GM12878 (cell line): Measurements from ENCODE around the gene PDS5A. TPM values are rescaled to one million over a fixed set of nuclear protein-coding genes. Genes with fewer than 3 reads are reported as not detected.

ENCODE experiments used
- ATAC-seq: fragments of 200-7000 bp; cut with Tn5 transposase; 3 replicates; pipeline ENCODE4 v1.9.1; 2020; ENCODE audit warnings: mild to moderate bottlenecking, moderate library complexity
- BruUV-seq: library from RNA; stranded (reverse); fragments of 400-500 nt; replicated peaks from 2 replicates; lab custom pipeline; 2021; lab: Mats Ljungman, UMichigan
- CTCF ChIA-PET: fragments of 300-600 bp; sonication (Branson Sonifier 250); formaldehyde crosslinking; extraction: SDS; loops from one replicate; lab custom pipeline; 2021; ENCODE audit warnings: inconsistent platforms; lab: Yijun Ruan, JAX
- POLR2A ChIA-PET: fragments of 350-600 bp; formaldehyde crosslinking; extraction: SDS; loops from one replicate; lab custom pipeline; 2021; ENCODE audit warnings: inconsistent platforms; lab: Charles Lee
- RAD21 ChIA-PET: fragments of 300-600 bp; sonication (Branson Sonifier 250); formaldehyde crosslinking; loops from one replicate; lab custom pipeline; 2023; ENCODE audit warnings: antibody characterized with exemption; ENCODE audit not compliant: unreplicated experiment; lab: Charles Lee
- SMC1A ChIA-PET: fragments of 300-600 bp; sonication (Branson Sonifier 250); formaldehyde crosslinking; loops from one replicate; lab custom pipeline; 2023; ENCODE audit not compliant: unreplicated experiment, uncharacterized antibody; lab: Charles Lee
- DNase-seq: peaks from one replicate; pipeline ENCODE4 v3.0.0-alpha.2; 2011; ENCODE audit warnings: low read depth, low spot score
- FAIRE-seq: peaks from 3 replicates; lab custom pipeline; 2011; peaks lifted over from hg19 to GRCh38; lab: Jason Lieb, UNC
- H2AFZ ChIP-seq: 2 replicates; pipeline ENCODE4 v1.6.0; 2011; ENCODE audit warnings: low read depth, low read length, control low read depth; ENCODE audit not compliant: control insufficient read depth
- H3K27ac ChIP-seq: 2 replicates; pipeline ENCODE4 v1.5.1; 2011; ENCODE audit warnings: control low read depth; ENCODE audit not compliant: control insufficient read depth, insufficient read depth
- H3K27me3 ChIP-seq, 2 experiments: replicated peaks in 1 of 2; 2 replicates each; pipeline versions ENCODE4 v1.6.0 to v1.6.1; 2011; ENCODE audit warnings: low read length in 1 of 2; ENCODE audit not compliant: control insufficient read depth in 2 of 2, insufficient read depth in 2 of 2
- H3K36me3 ChIP-seq, 2 experiments: 2 replicates each; pipeline ENCODE4 v1.5.1; 2011; ENCODE audit warnings: low read length in 1 of 2; ENCODE audit not compliant: control insufficient read depth in 2 of 2, insufficient read depth in 2 of 2
- H3K4me1 ChIP-seq: 2 replicates; pipeline ENCODE4 v1.6.1; 2011; ENCODE audit warnings: mild to moderate bottlenecking, low read length, moderate library complexity, mixed read lengths; ENCODE audit not compliant: control insufficient read depth, insufficient read depth
- H3K4me2 ChIP-seq: 2 replicates; pipeline ENCODE4 v1.6.0; 2011; ENCODE audit warnings: control low read depth; ENCODE audit not compliant: control insufficient read depth, insufficient read depth
- H3K4me3 ChIP-seq: fragments of 200-600 bp; sonication (generic); 2 replicates; pipeline ENCODE4 v1.5.1; 2016
- H3K79me2 ChIP-seq: 2 replicates; pipeline ENCODE4 v1.6.0; 2011; ENCODE audit warnings: low read length; ENCODE audit not compliant: control insufficient read depth, insufficient read depth
- H3K9ac ChIP-seq: 2 replicates; pipeline ENCODE4 v1.8.0; 2011; ENCODE audit warnings: low read length, control low read depth, mixed read lengths; ENCODE audit not compliant: control insufficient read depth, insufficient read depth
- H3K9me3 ChIP-seq: replicated peaks from 3 replicates; pipeline ENCODE4 v1.5.1; 2011; ENCODE audit warnings: mild to moderate bottlenecking, low read length; ENCODE audit not compliant: control insufficient read depth, insufficient read depth
- H4K20me1 ChIP-seq: 2 replicates; pipeline ENCODE4 v1.6.0; 2011; ENCODE audit not compliant: control insufficient read depth, insufficient read depth
- CEBPB ChIP-seq, 2 experiments: fragments of 150-350 bp in 1 of 2; IDR thresholded peaks; 2 replicates each; pipeline ENCODE4 v1.6.1; 2012 to 2014; ENCODE audit warnings: low read depth in 2 of 2, low read length in 2 of 2, borderline replicate concordance in 1 of 2, inconsistent platforms in 1 of 2
- FOXK2 ChIP-seq: fragments of 450-650 bp; IDR thresholded peaks from 2 replicates; pipeline ENCODE4 v1.6.1; 2017; ENCODE audit warnings: mild to moderate bottlenecking, moderate library complexity
- HCFC1 ChIP-seq: fragments of 150-350 bp; IDR thresholded peaks from 2 replicates; pipeline ENCODE4 v1.6.1; 2014; ENCODE audit warnings: low read length
- PRDM15 ChIP-seq: fragments of 450-650 bp; formaldehyde crosslinking; IDR thresholded peaks from 2 replicates; pipeline ENCODE4 v1.4.0; 2020; ENCODE audit warnings: mild to moderate bottlenecking, moderate library complexity
- RELA ChIP-seq: fragments of 450-650 bp; IDR thresholded peaks from 2 replicates; pipeline ENCODE4 v1.8.0; 2014; ENCODE audit warnings: borderline replicate concordance; ENCODE audit not compliant: partially characterized antibody
- RFX5 ChIP-seq: IDR thresholded peaks from 2 replicates; pipeline ENCODE4 v1.6.1; 2011; ENCODE audit warnings: low read depth, low read length, improper control_type of control experiment
- SIN3A ChIP-seq: IDR thresholded peaks from 2 replicates; pipeline ENCODE4 v1.6.1; 2012; ENCODE audit warnings: low read depth, low read length, improper control_type of control experiment
- SIX5 ChIP-seq: IDR thresholded peaks from 2 replicates; pipeline ENCODE4 v1.6.1; 2011; ENCODE audit warnings: mild to moderate bottlenecking, low read depth, low read length, moderate library complexity; ENCODE audit not compliant: severe bottlenecking
- SMARCA5 ChIP-seq: fragments of 450-650 bp; IDR thresholded peaks from 2 replicates; pipeline ENCODE4 v1.6.1; 2017; ENCODE audit warnings: mild to moderate bottlenecking
- WGBS: methylation state at CpG from one replicate; pipeline ENCODE4 v1.1.6; 2016; ENCODE audit warnings: low lambda C conversion rate; ENCODE audit not compliant: insufficient replicate concordance, insufficient coverage; ENCODE audit errors: missing lambda C conversion rate; 5-methylcytosine and 5-hydroxymethylcytosine counted together
- in situ Hi-C: fragments of 300-500 bp; cut with MboI; formaldehyde crosslinking; loops from 9 replicates; pipeline ENCODE4 v1.14.3; 2018; ENCODE audit warnings: mixed read lengths
- intact Hi-C: fragments of 100-400 bp; cut with micrococcal nuclease; formaldehyde crosslinking; loops from one replicate; pipeline ENCODE4 v1.14.2; 2022; ENCODE audit not compliant: unreplicated experiment
- polyA plus RNA-seq, 11 experiments: library from polyadenylated mRNA; depleted of rRNA in 4 of 11; unstranded in 6 of 11; stranded (reverse) in 5 of 11; fragments of >200 nt; fragmentation: Nextera tagmentation in 4 of 11; fragmentation: Illumina TruSeq in 1 of 11; extraction: Ambion mirVana in 4 of 11; extraction: Trizol in 1 of 11; gene quantifications; 1 replicate in 1 of 11; 2 replicates in 10 of 11; pipeline versions ENCODE4 v1.2.1 to v1.2.3, GENCODE V29; 2011 to 2016; ENCODE audit warnings: inconsistent platforms in 2 of 11, missing spikeins in 2 of 11, low read depth in 1 of 11
- total RNA-seq, 4 experiments: library from RNA; depleted of rRNA in 3 of 4; stranded (reverse); fragments of >200 nt in 3 of 4; fragmentation: Illumina TruSeq in 1 of 4; extraction: Trizol in 1 of 4; gene quantifications; 2 replicates each; pipeline versions ENCODE4 v1.2.1 to v1.2.3, GENCODE V29; 2013 to 2021
- TF ChIP-seq, protein P1 (sequence below): fragments of 450-650 bp; IDR thresholded peaks from 2 replicates; pipeline ENCODE4 v1.6.1; 2017; ENCODE audit warnings: mild to moderate bottlenecking, low read depth, inconsistent platforms; ENCODE audit not compliant: poor library complexity, severe bottlenecking
- TF ChIP-seq, protein P2 (sequence below): IDR thresholded peaks from 2 replicates; pipeline ENCODE4 v1.6.1; 2011; ENCODE audit warnings: borderline replicate concordance, low read depth, mild to moderate bottlenecking, moderate library complexity, low read length; ENCODE audit not compliant: insufficient read depth, poor library complexity, severe bottlenecking
- TF ChIP-seq, protein P3 (sequence below): fragments of 450-650 bp; IDR thresholded peaks from 2 replicates; pipeline ENCODE4 v1.6.1; 2017; ENCODE audit warnings: low read depth, mild to moderate bottlenecking, moderate library complexity

The PDS5A gene
- total and polyA plus RNA-seq, 10 of the 15 experiments (the other 5 are each of a cell fraction or from before 2014, with no cell fraction given): 13.7 to 69.7 (median 52.3) TPM

GRCh38 chr4:39792128-39792527 lies 185.6 kb downstream of the PDS5A start (continued):
- TF ChIP-seq, protein P1, sequence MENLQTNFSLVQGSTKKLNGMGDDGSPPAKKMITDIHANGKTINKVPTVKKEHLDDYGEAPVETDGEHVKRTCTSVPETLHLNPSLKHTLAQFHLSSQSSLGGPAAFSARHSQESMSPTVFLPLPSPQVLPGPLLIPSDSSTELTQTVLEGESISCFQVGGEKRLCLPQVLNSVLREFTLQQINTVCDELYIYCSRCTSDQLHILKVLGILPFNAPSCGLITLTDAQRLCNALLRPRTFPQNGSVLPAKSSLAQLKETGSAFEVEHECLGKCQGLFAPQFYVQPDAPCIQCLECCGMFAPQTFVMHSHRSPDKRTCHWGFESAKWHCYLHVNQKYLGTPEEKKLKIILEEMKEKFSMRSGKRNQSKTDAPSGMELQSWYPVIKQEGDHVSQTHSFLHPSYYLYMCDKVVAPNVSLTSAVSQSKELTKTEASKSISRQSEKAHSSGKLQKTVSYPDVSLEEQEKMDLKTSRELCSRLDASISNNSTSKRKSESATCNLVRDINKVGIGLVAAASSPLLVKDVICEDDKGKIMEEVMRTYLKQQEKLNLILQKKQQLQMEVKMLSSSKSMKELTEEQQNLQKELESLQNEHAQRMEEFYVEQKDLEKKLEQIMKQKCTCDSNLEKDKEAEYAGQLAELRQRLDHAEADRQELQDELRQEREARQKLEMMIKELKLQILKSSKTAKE: no peak
- TF ChIP-seq, protein P2, sequence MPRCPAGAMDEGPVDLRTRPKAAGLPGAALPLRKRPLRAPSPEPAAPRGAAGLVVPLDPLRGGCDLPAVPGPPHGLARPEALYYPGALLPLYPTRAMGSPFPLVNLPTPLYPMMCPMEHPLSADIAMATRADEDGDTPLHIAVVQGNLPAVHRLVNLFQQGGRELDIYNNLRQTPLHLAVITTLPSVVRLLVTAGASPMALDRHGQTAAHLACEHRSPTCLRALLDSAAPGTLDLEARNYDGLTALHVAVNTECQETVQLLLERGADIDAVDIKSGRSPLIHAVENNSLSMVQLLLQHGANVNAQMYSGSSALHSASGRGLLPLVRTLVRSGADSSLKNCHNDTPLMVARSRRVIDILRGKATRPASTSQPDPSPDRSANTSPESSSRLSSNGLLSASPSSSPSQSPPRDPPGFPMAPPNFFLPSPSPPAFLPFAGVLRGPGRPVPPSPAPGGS: no peak

GRCh38 chr4:39786838-39787237 lies 190.9 kb downstream of the PDS5A start:
- intact Hi-C loops: loop anchor here (10.0 kb wide), 1 partner anchor 322 kb away; no protein-coding TSS in a partner anchor
- ATAC-seq (0 out of 3 replicates have a peak, but pooled peaks have one; percentile 18), FAIRE-seq (no peak), DNase-seq (no peak)
- no peak overlapping the region for H3K4me3 ChIP-seq
- no peak overlapping the region for H3K4me2 ChIP-seq
- 64% methylated on average over 4 of the region's 4 CpGs for WGBS
- no peaks in the 10 kb centered on the region for H3K4me1 ChIP-seq
- no peaks in the 10 kb centered on the region for H3K79me2 ChIP-seq
- no peaks in the 10 kb centered on the region for H3K36me3 ChIP-seq
- BruUV-seq: no TSS peak
- no peak overlapping the region for H3K27ac ChIP-seq
- H4K20me1 ChIP-seq: no peaks in the 10 kb centered on the region
- ChIA-PET CTCF (no interaction called here), SMC1A (interaction anchor here (0.7 to 1.9 kb wide), 2 partner anchors 49 to 87 kb away, joined by 3 to 4 read pairs; no protein-coding TSS in a partner anchor), POLR2A (no interaction called here), RAD21 (no interaction called here)
- no peaks in the 10 kb centered on the region for H3K27me3 ChIP-seq
- in situ Hi-C loops: no loop called here
- no peak overlapping the region for H3K9ac ChIP-seq
- H2AFZ ChIP-seq: no peak overlapping the region
- H3K9me3 ChIP-seq: no peaks in the 10 kb centered on the region
- TF ChIP-seq SMARCA5: no peak
- no peak for TF ChIP-seq CEBPB (IDR thresholded peaks at IDR 0.05; ENCODE audit: borderline replicate concordance in 1 of 2, low read depth in 2 of 2, low read length in 2 of 2)
- no peak for TF ChIP-seq PRDM15 (CRISPR knock-in tag)
- TF ChIP-seq, protein P3, sequence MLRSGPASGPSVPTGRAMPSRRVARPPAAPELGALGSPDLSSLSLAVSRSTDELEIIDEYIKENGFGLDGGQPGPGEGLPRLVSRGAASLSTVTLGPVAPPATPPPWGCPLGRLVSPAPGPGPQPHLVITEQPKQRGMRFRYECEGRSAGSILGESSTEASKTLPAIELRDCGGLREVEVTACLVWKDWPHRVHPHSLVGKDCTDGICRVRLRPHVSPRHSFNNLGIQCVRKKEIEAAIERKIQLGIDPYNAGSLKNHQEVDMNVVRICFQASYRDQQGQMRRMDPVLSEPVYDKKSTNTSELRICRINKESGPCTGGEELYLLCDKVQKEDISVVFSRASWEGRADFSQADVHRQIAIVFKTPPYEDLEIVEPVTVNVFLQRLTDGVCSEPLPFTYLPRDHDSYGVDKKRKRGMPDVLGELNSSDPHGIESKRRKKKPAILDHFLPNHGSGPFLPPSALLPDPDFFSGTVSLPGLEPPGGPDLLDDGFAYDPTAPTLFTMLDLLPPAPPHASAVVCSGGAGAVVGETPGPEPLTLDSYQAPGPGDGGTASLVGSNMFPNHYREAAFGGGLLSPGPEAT: no peak
- no peak for TF ChIP-seq RFX5
- TF ChIP-seq SIN3A: no peak
- TF ChIP-seq SIX5: no peak
- TF ChIP-seq HCFC1: no peak
- no peak for TF ChIP-seq FOXK2
- TF ChIP-seq RELA: no peak
